IMR-90 (cell line): Measurements from ENCODE around the gene TCOF1. TPM values are rescaled to one million over a fixed set of nuclear protein-coding genes. Genes with fewer than 3 reads are reported as not detected.

ENCODE experiments used
- ATAC-seq: fragments of 200-7000 bp; cut with Tn5 transposase; 2 replicates; pipeline ENCODE4 v1.9.1; 2020; ENCODE audit warnings: low read depth, mild to moderate bottlenecking, moderate library complexity
- BruUV-seq: library from RNA; stranded (reverse); fragments of 400-500 nt; replicated peaks from 2 replicates; lab custom pipeline; 2021; lab: Mats Ljungman, UMichigan
- CTCF ChIA-PET: fragments of 300-600 bp; formaldehyde crosslinking; extraction: SDS; loops from one replicate; lab custom pipeline; 2021; ENCODE audit warnings: antibody characterized with exemption; lab: Yijun Ruan, JAX
- POLR2A ChIA-PET: fragments of 300-600 bp; sonication (Branson Sonifier 250); formaldehyde crosslinking; loops from one replicate; lab custom pipeline; 2022; ENCODE audit warnings: antibody characterized with exemption; ENCODE audit not compliant: unreplicated experiment; lab: Charles Lee
- DNase-seq: peaks from one replicate; pipeline ENCODE4 v3.0.0; 2013
- H2AFZ ChIP-seq: replicated peaks from 2 replicates; pipeline ENCODE3; 2013; ENCODE audit warnings: low read length, mild to moderate bottlenecking; ENCODE audit not compliant: poor library complexity
- H2AK5ac ChIP-seq: 2 replicates; pipeline ENCODE4 v1.6.1; 2013; ENCODE audit warnings: low read depth, low read length, inconsistent platforms
- H2AK9ac ChIP-seq: replicated peaks from 2 replicates; pipeline ENCODE3; 2013; ENCODE audit warnings: mild to moderate bottlenecking, low read depth, low read length, moderate library complexity; ENCODE audit not compliant: poor library complexity
- H2BK120ac ChIP-seq: 2 replicates; pipeline ENCODE4 v1.6.1; 2013; ENCODE audit warnings: low read depth, low read length, inconsistent platforms
- H2BK15ac ChIP-seq: 3 replicates; pipeline ENCODE4 v1.6.1; 2013; ENCODE audit warnings: low read depth, low read length, inconsistent platforms
- H2BK20ac ChIP-seq: 2 replicates; pipeline ENCODE4 v1.6.1; 2013; ENCODE audit warnings: low read depth, mild to moderate bottlenecking, inconsistent platforms, low read length, moderate library complexity
- H2BK5ac ChIP-seq: 2 replicates; pipeline ENCODE4 v1.6.1; 2013; ENCODE audit warnings: mild to moderate bottlenecking, low read depth, low read length, inconsistent platforms; ENCODE audit not compliant: poor library complexity, severe bottlenecking
- H3K14ac ChIP-seq: replicated peaks from 2 replicates; pipeline ENCODE4 v1.6.1; 2013; ENCODE audit warnings: low read depth, low read length, inconsistent platforms
- H3K18ac ChIP-seq: 2 replicates; pipeline ENCODE4 v1.6.1; 2013; ENCODE audit warnings: low read depth, low read length, control low read depth
- H3K23ac ChIP-seq: 2 replicates; pipeline ENCODE4 v1.6.1; 2013; ENCODE audit warnings: low read depth, low read length, inconsistent platforms
- H3K27ac ChIP-seq: 2 replicates; pipeline ENCODE4 v1.5.1; 2013; ENCODE audit warnings: mild to moderate bottlenecking, control low read depth, low read length; ENCODE audit not compliant: insufficient read depth
- H3K27me3 ChIP-seq: 2 replicates; pipeline ENCODE4 v1.6.1; 2013; ENCODE audit warnings: low read length; ENCODE audit not compliant: control insufficient read depth, insufficient read depth
- H3K36me3 ChIP-seq: 2 replicates; pipeline ENCODE4 v1.6.1; 2013; ENCODE audit warnings: low read length, mixed read lengths; ENCODE audit not compliant: control insufficient read depth, insufficient read depth
- H3K4ac ChIP-seq: 2 replicates; pipeline ENCODE4 v1.6.1; 2013; ENCODE audit warnings: low read depth, low read length, inconsistent platforms
- H3K4me1 ChIP-seq: 2 replicates; pipeline ENCODE4 v1.6.1; 2013; ENCODE audit warnings: low read length, mixed read lengths; ENCODE audit not compliant: control insufficient read depth, insufficient read depth
- H3K4me2 ChIP-seq: 2 replicates; pipeline ENCODE4 v1.6.1; 2013; ENCODE audit warnings: low read depth, mild to moderate bottlenecking, control low read depth, low read length, moderate library complexity
- H3K4me3 ChIP-seq: 2 replicates; pipeline ENCODE4 v1.5.1; 2013; ENCODE audit warnings: low read depth, mild to moderate bottlenecking, control low read depth, low read length, moderate library complexity; ENCODE audit not compliant: insufficient read depth
- H3K56ac ChIP-seq: 2 replicates; pipeline ENCODE4 v1.6.1; 2013; ENCODE audit warnings: low read length, inconsistent platforms; ENCODE audit not compliant: insufficient read depth; ENCODE audit errors: extremely low read depth
- H3K79me1 ChIP-seq, 2 experiments: 2 replicates each; pipeline ENCODE4 v1.6.1; 2013; ENCODE audit warnings: low read length in 2 of 2, inconsistent platforms in 1 of 2, low read depth in 1 of 2
- H3K9ac ChIP-seq: 2 replicates; pipeline ENCODE4 v1.6.1; 2013; ENCODE audit warnings: low read depth, low read length, control low read depth
- H3K9me1 ChIP-seq: 2 replicates; pipeline ENCODE4 v1.6.1; 2013; ENCODE audit warnings: low read length, inconsistent platforms; ENCODE audit not compliant: insufficient read depth
- H3K9me3 ChIP-seq: 2 replicates; pipeline ENCODE4 v1.6.1; 2013; ENCODE audit warnings: low read length; ENCODE audit not compliant: control insufficient read depth, insufficient read depth
- H4K20me1 ChIP-seq: 2 replicates; pipeline ENCODE4 v1.6.1; 2013; ENCODE audit warnings: low read length, inconsistent platforms; ENCODE audit not compliant: insufficient read depth
- H4K5ac ChIP-seq: 2 replicates; pipeline ENCODE4 v1.6.1; 2013; ENCODE audit warnings: mild to moderate bottlenecking, low read depth, low read length, control low read depth
- H4K8ac ChIP-seq, 2 experiments: 2 replicates each; pipeline ENCODE4 v1.6.1; 2013; ENCODE audit warnings: low read depth in 2 of 2, low read length in 2 of 2, control low read depth in 1 of 2, inconsistent platforms in 1 of 2
- H4K91ac ChIP-seq: 2 replicates; pipeline ENCODE4 v1.6.1; 2013; ENCODE audit warnings: low read depth, low read length, inconsistent platforms; ENCODE audit not compliant: insufficient read depth
- BHLHE40 ChIP-seq: fragments of 150-350 bp; IDR thresholded peaks from 2 replicates; pipeline ENCODE4 v1.6.1; 2016; ENCODE audit warnings: mild to moderate bottlenecking, low read depth, low read length
- CEBPB ChIP-seq: IDR thresholded peaks from 2 replicates; pipeline ENCODE4 v1.6.1; 2012; ENCODE audit warnings: low read depth, low read length, improper control_type of control experiment
- CHD1 ChIP-seq: IDR thresholded peaks from 2 replicates; pipeline ENCODE4 v1.6.1; 2012; ENCODE audit warnings: low read depth, low read length, improper control_type of control experiment
- CTCF ChIP-seq: conservative IDR thresholded peaks from 2 replicates; pipeline ENCODE4 v1.5.1; 2012; ENCODE audit warnings: mild to moderate bottlenecking, low read depth, low read length, improper control_type of control experiment
- FOS ChIP-seq: fragments of 150-350 bp; IDR thresholded peaks from 2 replicates; pipeline ENCODE4 v1.6.1; 2016; ENCODE audit warnings: low read depth, low read length
- MAFK ChIP-seq: IDR thresholded peaks from 2 replicates; pipeline ENCODE4 v1.6.1; 2012; ENCODE audit warnings: low read depth, low read length, improper control_type of control experiment
- MAZ ChIP-seq: IDR thresholded peaks from 2 replicates; pipeline ENCODE4 v1.6.1; 2012; ENCODE audit warnings: low read depth, mild to moderate bottlenecking, low read length, improper control_type of control experiment, moderate library complexity, borderline replicate concordance
- MXI1 ChIP-seq: IDR thresholded peaks from 2 replicates; pipeline ENCODE4 v1.6.1; 2012; ENCODE audit warnings: low read depth, mild to moderate bottlenecking, low read length, moderate library complexity, borderline replicate concordance
- NFE2L2 ChIP-seq: fragments of 150-350 bp; IDR thresholded peaks from 2 replicates; pipeline ENCODE4 v1.6.1; 2016; ENCODE audit warnings: low read depth, mild to moderate bottlenecking, low read length
- POLR2A ChIP-seq: IDR thresholded peaks from 2 replicates; pipeline ENCODE4 v1.6.1; 2012; ENCODE audit warnings: mild to moderate bottlenecking, low read depth, low read length
- RAD21 ChIP-seq: IDR thresholded peaks from 2 replicates; pipeline ENCODE4 v1.6.1; 2012; ENCODE audit warnings: low read length, improper control_type of control experiment
- RCOR1 ChIP-seq: IDR thresholded peaks from 2 replicates; pipeline ENCODE4 v1.6.1; 2012; ENCODE audit warnings: mild to moderate bottlenecking, low read length, improper control_type of control experiment; ENCODE audit not compliant: insufficient replicate concordance
- RFX5 ChIP-seq: IDR thresholded peaks from 2 replicates; pipeline ENCODE4 v1.8.0; 2012; ENCODE audit warnings: low read depth, mild to moderate bottlenecking, low read length, moderate library complexity
- SMC3 ChIP-seq: fragments of 150-350 bp; IDR thresholded peaks from 2 replicates; pipeline ENCODE4 v1.6.1; 2016; ENCODE audit warnings: low read depth, mild to moderate bottlenecking, antibody characterized with exemption, low read length, moderate library complexity
- WGBS, 2 experiments: methylation state at CpG; one replicate each; pipeline versions ENCODE4 v1.1.5 to v1.1.7; 2013; ENCODE audit warnings: missing lambda C conversion rate in 2 of 2; ENCODE audit not compliant: insufficient read length in 1 of 2; ENCODE audit errors: extremely low coverage in 2 of 2; 5-methylcytosine and 5-hydroxymethylcytosine counted together
- dilution Hi-C: fragments of 300-500 bp; cut with HindIII; formaldehyde crosslinking; loops from one replicate; pipeline ENCODE4 v1.14.3; 2018; ENCODE audit warnings: low sequenced_read_pairs; ENCODE audit not compliant: unreplicated experiment
- in situ Hi-C: fragments of 300-500 bp; cut with MboI; formaldehyde crosslinking; loops from 3 replicates; pipeline ENCODE4 v1.14.3; 2019; ENCODE audit warnings: low sequenced_read_pairs, inconsistent platforms, mixed read lengths
- intact Hi-C: fragments of 100-400 bp; cut with micrococcal nuclease; formaldehyde crosslinking; loops from 2 replicates; pipeline ENCODE4 v1.10.0; 2022
- polyA plus RNA-seq, 3 experiments: library from polyadenylated mRNA; depleted of rRNA; stranded (reverse); fragments of >200 nt; gene quantifications; 2 replicates each; pipeline ENCODE4 v1.2.3, GENCODE V29; 2012; ENCODE audit warnings: low replicate concordance in 1 of 3
- total RNA-seq: library from RNA; depleted of rRNA; stranded (reverse); fragments of >200 nt; gene quantifications from 2 replicates; pipeline ENCODE4 v1.2.3, GENCODE V29; 2012
- TF ChIP-seq, protein P1 (sequence below): fragments of 150-350 bp; IDR thresholded peaks from 2 replicates; pipeline ENCODE4 v1.6.1; 2016; ENCODE audit warnings: low read depth, mild to moderate bottlenecking, low read length, moderate library complexity, borderline replicate concordance
- TF ChIP-seq, protein P2 (sequence below): fragments of 150-350 bp; IDR thresholded peaks from 2 replicates; pipeline ENCODE4 v1.6.1; 2017; ENCODE audit warnings: mild to moderate bottlenecking, antibody characterized with exemption, low read length, low read depth

Gene TCOF1
- total and polyA plus RNA-seq, 2 of the 4 experiments (the other 2 are of a cell fraction) = 18.2 to 19.7 TPM

GRCh38 chr5:150313501-150313900, 44.0 kb upstream of the TCOF1 start:
- Histone ChIP-seq H3K4me1 (peaks cover 23% of the 10 kb centered on the region), H3K23ac (no peak overlapping the region), H2BK15ac (0 out of 3 replicates have a peak overlapping the region, but pooled peaks have one; percentile 68), H3K18ac (no peak overlapping the region), H3K9me1 (peaks cover 29% of the 10 kb centered on the region), H4K91ac (no peak overlapping the region), H2AFZ (no peak overlapping the region), H4K8ac (no peak overlapping the region), H2AK9ac (no peak overlapping the region), H2BK120ac (no peak overlapping the region), H4K20me1 (peaks cover 5% of the 10 kb centered on the region; the same call in 1 of the 2 replicates), H3K14ac (no peak overlapping the region), H4K5ac (no peak overlapping the region), H3K27me3 (no peaks in the 10 kb centered on the region), H2BK20ac (no peak overlapping the region), H2AK5ac (no peak overlapping the region), H3K27ac (no peak overlapping the region), H3K56ac (no peak overlapping the region), H3K79me1 (peaks cover 0 to under 1% of the 10 kb centered on the region in 2 experiments; a peak in 2 of 4 replicates), H3K9ac (no peak overlapping the region), H2BK5ac (no peak overlapping the region), H3K4me2 (no peak overlapping the region), H3K36me3 (no peaks in the 10 kb centered on the region), H3K9me3 (no peaks in the 10 kb centered on the region), H3K4me3 (no peak overlapping the region), H3K4ac (no peak overlapping the region; the same call in 1 of the 2 replicates)
- WGBS, 2 experiments = no CpG with 5 or more reads among the region's 6 CpGs
- ATAC-seq (no peak), DNase-seq (no peak)
- TF ChIP-seq CEBPB (no peak), NFE2L2 (no peak), MAFK (no peak), POLR2A (no peak), CHD1 (no peak), RCOR1 (no peak), RFX5 (no peak), BHLHE40 (no peak), RAD21 (no peak), SMC3 (no peak), MAZ (no peak), FOS (no peak), CTCF (no peak), MXI1 (no peak)
- TF ChIP-seq, protein P1, sequence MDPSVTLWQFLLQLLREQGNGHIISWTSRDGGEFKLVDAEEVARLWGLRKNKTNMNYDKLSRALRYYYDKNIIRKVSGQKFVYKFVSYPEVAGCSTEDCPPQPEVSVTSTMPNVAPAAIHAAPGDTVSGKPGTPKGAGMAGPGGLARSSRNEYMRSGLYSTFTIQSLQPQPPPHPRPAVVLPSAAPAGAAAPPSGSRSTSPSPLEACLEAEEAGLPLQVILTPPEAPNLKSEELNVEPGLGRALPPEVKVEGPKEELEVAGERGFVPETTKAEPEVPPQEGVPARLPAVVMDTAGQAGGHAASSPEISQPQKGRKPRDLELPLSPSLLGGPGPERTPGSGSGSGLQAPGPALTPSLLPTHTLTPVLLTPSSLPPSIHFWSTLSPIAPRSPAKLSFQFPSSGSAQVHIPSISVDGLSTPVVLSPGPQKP = no peak
- TF ChIP-seq, protein P2, sequence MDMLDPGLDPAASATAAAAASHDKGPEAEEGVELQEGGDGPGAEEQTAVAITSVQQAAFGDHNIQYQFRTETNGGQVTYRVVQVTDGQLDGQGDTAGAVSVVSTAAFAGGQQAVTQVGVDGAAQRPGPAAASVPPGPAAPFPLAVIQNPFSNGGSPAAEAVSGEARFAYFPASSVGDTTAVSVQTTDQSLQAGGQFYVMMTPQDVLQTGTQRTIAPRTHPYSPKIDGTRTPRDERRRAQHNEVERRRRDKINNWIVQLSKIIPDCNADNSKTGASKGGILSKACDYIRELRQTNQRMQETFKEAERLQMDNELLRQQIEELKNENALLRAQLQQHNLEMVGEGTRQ = no peak
- ChIA-PET POLR2A (no interaction called here), CTCF (interaction anchor here (0.6 kb wide), 1 partner anchor 336 kb away, joined by 3 read pairs; no protein-coding TSS in a partner anchor)
- dilution Hi-C loops (no loop called here), intact Hi-C loops (no loop called here), in situ Hi-C loops (no loop called here)
- no TSS peak for BruUV-seq
